HG03060 (cell line): Measurements from ENCODE around the gene C12orf42.

Experiments
- ATAC-seq: cut with Tn5 transposase; IDR thresholded peaks from one replicate; pipeline ENCODE4 v1.9.1; 2021; ENCODE audit warnings: low read depth, moderate number of reproducible peaks; ENCODE audit not compliant: unreplicated experiment

C12orf42 gene

GRCh38 chr12:103278329-103278728, 217.4 kb downstream of the C12orf42 start:
- no peak for ATAC-seq

GRCh38 chr12:103273645-103274044, 222.1 kb downstream of the C12orf42 start:
- no peak for ATAC-seq

- no peak for ATAC-seq
These were observed 222.8 kb downstream of the C12orf42 start for GRCh38 chr12:103272949-103273348.

GRCh38 chr12:103269946-103270345, 225.8 kb downstream of the C12orf42 start:
- ATAC-seq = no peak

- ATAC-seq = no peak
These were observed 226.8 kb downstream of the C12orf42 start for GRCh38 chr12:103268831-103269514.

- no peak for ATAC-seq
These were observed 238.0 kb downstream of the C12orf42 start for GRCh38 chr12:103257763-103258162.
